Measurements from ENCODE around the gene SCN10A. TPM values are rescaled to one million over a fixed set of nuclear protein-coding genes. Genes with fewer than 3 reads are reported as not detected.

SCN10A gene
- total RNA-seq, 1 donor from 2014 or later: not detected

DNA sequence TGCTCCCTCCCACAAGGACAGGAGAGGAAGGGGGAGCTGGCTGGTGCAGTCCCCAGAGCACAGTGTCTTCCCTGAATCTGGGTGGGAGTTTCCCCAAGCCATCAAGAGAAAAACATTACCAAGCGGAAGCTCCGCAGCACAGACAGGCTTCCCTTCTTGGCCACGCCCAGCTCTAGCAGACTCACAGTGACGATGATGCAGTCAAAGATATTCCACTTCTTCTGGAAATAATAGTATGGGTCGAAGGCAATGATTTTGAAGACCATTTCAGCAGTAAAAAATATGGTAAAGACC, 76.7 kb downstream of the SCN10A start:
- Mint-ChIP-seq H3K9me3 (no peaks in the 10 kb centered on the region), H3K36me3 (no peaks in the 10 kb centered on the region), H3K27me3 (ENCODE audit: low read depth) (peaks cover 34% of the 10 kb centered on the region), H3K27ac (no peak overlapping the region), H3K4me3 (no peak overlapping the region), H3K4me1 (no peaks in the 10 kb centered on the region)
- TF ChIP-seq, protein P1, sequence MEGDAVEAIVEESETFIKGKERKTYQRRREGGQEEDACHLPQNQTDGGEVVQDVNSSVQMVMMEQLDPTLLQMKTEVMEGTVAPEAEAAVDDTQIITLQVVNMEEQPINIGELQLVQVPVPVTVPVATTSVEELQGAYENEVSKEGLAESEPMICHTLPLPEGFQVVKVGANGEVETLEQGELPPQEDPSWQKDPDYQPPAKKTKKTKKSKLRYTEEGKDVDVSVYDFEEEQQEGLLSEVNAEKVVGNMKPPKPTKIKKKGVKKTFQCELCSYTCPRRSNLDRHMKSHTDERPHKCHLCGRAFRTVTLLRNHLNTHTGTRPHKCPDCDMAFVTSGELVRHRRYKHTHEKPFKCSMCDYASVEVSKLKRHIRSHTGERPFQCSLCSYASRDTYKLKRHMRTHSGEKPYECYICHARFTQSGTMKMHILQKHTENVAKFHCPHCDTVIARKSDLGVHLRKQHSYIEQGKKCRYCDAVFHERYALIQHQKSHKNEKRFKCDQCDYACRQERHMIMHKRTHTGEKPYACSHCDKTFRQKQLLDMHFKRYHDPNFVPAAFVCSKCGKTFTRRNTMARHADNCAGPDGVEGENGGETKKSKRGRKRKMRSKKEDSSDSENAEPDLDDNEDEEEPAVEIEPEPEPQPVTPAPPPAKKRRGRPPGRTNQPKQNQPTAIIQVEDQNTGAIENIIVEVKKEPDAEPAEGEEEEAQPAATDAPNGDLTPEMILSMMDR (IDR thresholded peaks at IDR 0.05; ENCODE audit: unreplicated experiment): no peak
- DNase-seq (ENCODE audit: low spot score in 2 of 2, unreplicated experiment in 2 of 2): no peak

DNA sequence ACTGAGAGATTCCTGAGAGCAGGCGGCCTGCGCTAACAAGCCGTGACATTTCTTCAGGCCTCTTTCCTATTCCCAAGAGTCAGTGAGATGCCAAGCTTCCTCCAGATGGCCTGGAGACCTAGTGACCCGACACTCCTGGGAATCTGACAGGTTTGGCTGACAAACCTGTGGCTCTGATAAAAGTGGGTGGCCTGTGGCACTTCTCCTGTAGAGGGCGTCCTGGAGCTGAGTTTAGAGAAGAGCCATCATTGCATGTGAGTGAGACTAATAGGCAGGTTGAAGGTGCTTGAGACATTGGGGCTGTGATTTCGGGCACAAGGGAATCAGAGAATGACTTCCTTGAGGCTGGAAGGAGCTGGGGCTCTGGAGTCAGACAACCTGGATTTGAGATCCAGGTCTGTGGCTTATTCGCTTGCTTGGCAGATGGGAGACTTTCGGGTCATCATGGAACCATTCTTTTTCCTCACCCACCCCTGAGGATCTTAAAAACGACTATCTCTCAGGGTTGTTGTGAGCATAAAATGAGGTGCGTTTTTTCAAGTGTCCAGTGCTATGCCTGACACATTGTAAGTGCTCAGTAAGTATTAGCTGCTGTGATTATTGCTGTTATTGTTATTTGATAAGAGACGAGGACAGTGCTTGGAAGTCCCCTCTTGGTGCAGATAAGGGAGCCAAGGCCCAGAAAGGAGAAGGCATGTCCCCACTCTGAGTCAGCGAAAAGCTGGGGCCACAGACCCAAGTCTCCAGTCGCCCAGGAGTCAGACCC, 77.2 kb downstream of the SCN10A start:
- Mint-ChIP-seq H3K36me3 (no peaks in the 10 kb centered on the region), H3K27me3 (ENCODE audit: low read depth) (peaks cover 31% of the 10 kb centered on the region), H3K27ac (no peak overlapping the region), H3K4me1 (no peaks in the 10 kb centered on the region), H3K4me3 (no peak overlapping the region), H3K9me3 (no peaks in the 10 kb centered on the region)
- TF ChIP-seq, protein P1 (IDR thresholded peaks at IDR 0.05; ENCODE audit: unreplicated experiment): peak; percentile 42
- DNase-seq (ENCODE audit: low spot score in 2 of 2, unreplicated experiment in 2 of 2): no peak

- no peak for DNase-seq (ENCODE audit: low spot score in 2 of 2, unreplicated experiment in 2 of 2)
- Mint-ChIP-seq H3K27ac (no peak overlapping the region), H3K4me3 (no peak overlapping the region), H3K36me3 (no peaks in the 10 kb centered on the region), H3K9me3 (peaks cover 6% of the 10 kb centered on the region), H3K27me3 (ENCODE audit: low read depth) (peaks cover 51% of the 10 kb centered on the region), H3K4me1 (no peaks in the 10 kb centered on the region)
- TF ChIP-seq, protein P1 (IDR thresholded peaks at IDR 0.05; ENCODE audit: unreplicated experiment): no peak
Measured at GRCh38 chr3:38731522-38731921, 84.5 kb downstream of the SCN10A start.

DNA sequence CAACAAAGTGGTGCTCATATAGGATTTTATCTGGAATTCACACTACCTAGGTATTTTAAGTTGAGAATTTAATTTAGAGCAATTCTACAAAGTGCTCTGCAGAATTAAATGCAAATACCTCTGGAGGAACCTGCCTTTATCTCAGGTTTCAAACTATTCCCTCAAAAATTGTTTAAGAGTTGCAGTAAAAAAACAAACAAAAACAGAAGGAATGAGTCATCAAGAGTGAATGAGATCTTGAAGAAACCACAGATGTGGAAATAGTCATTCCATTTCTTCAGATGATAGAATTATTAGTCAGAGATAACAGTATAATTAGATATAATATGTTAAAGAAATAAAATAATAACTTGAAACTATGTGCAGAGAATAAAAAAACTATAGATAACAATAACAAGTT, 85.7 kb downstream of the SCN10A start:
- H3K4me3 Mint-ChIP-seq: no peak overlapping the region
- no peak for DNase-seq (ENCODE audit: low spot score in 2 of 2, unreplicated experiment in 2 of 2)
- TF ChIP-seq, protein P1 (IDR thresholded peaks at IDR 0.05; ENCODE audit: unreplicated experiment): no peak
- peaks cover 60% of the 10 kb centered on the region for H3K27me3 Mint-ChIP-seq (ENCODE audit: low read depth)
- H3K4me1 Mint-ChIP-seq: no peaks in the 10 kb centered on the region
- H3K36me3 Mint-ChIP-seq: no peaks in the 10 kb centered on the region
- peaks cover 6% of the 10 kb centered on the region for H3K9me3 Mint-ChIP-seq
- no peak overlapping the region for H3K27ac Mint-ChIP-seq

DNA sequence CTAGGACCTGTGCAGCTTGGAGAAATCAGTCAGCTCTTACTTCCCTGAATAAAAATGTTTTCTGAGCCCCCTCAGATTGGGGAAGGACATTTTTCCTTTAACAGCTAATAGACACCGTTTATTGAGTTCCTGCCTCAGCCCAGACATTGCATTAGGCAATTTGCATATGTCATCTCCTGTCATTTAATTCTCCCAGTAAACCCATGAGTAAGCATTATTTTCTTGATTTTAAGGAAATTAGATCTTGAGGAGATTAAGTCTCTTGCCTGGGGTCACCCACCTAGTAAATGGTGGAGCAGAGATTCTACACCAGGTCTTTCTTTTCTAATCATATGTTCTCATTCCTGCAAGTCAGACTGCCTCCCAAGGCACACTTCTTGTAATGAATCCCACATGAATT, 88.0 kb downstream of the SCN10A start:
- H3K4me3 Mint-ChIP-seq: no peak overlapping the region
- DNase-seq (ENCODE audit: low spot score in 2 of 2, unreplicated experiment in 2 of 2): no peak
- H3K27me3 Mint-ChIP-seq (ENCODE audit: low read depth): peaks cover 63% of the 10 kb centered on the region
- TF ChIP-seq, protein P1 (IDR thresholded peaks at IDR 0.05; ENCODE audit: unreplicated experiment): no peak
- H3K27ac Mint-ChIP-seq: no peak overlapping the region
- H3K9me3 Mint-ChIP-seq: peaks cover 6% of the 10 kb centered on the region
- H3K36me3 Mint-ChIP-seq: no peaks in the 10 kb centered on the region
- peaks cover 15% of the 10 kb centered on the region for H3K4me1 Mint-ChIP-seq
